Gastroesophageal sphincter (tissue), 4 donors: ENCODE results near the gene RAB3D. TPM values are rescaled to one million over a fixed set of nuclear protein-coding genes. Genes with fewer than 3 reads are reported as not detected.

ENCODE experiments used
- ATAC-seq: fragments of 150-250 bp; one replicate; pipeline ENCODE4 v1.9.1; 2016; ENCODE audit warnings: mild to moderate bottlenecking, moderate library complexity
- H3K27ac ChIP-seq, 4 donors: fragments of 200-600 bp; sonication (generic) in 3 of 4; 1 replicate in 3 of 4; 2 replicates in 1 of 4; pipeline ENCODE4 v1.5.1; 2016 to 2019
- H3K27me3 ChIP-seq: fragments of 200-600 bp; sonication (generic); one replicate; pipeline ENCODE4 v1.5.1; 2019
- H3K36me3 ChIP-seq, 2 donors: fragments of 200-600 bp; sonication (generic); one replicate each; pipeline ENCODE4 v1.5.1; 2019; ENCODE audit warnings: control low read depth in 1 of 2
- H3K4me1 ChIP-seq, 3 donors: fragments of 200-600 bp; sonication (generic); 1 replicate in 2 of 3; 2 replicates in 1 of 3; pipeline ENCODE4 v1.5.1; 2016 to 2019; ENCODE audit warnings: control low read depth in 2 of 3
- H3K4me3 ChIP-seq, 2 donors: fragments of 200-600 bp; sonication (generic); one replicate each; pipeline ENCODE4 v1.5.1; 2019; ENCODE audit warnings: mild to moderate bottlenecking in 1 of 2, moderate library complexity in 1 of 2
- H3K9me3 ChIP-seq, 3 donors: fragments of 200-600 bp; sonication (generic); one replicate each; pipeline ENCODE4 v1.5.1; 2017 to 2019; ENCODE audit warnings: control low read depth in 2 of 3
- EP300 ChIP-seq: sonication (generic); formaldehyde crosslinking; IDR thresholded peaks from one replicate; pipeline ENCODE4 v1.6.1; 2017; ENCODE audit warnings: antibody characterized with exemption, mild to moderate bottlenecking
- POLR2A ChIP-seq, 2 donors: fragments of 450-650 bp; IDR thresholded peaks; one replicate each; pipeline ENCODE4 v1.6.1; 2017; ENCODE audit warnings: antibody characterized with exemption in 2 of 2, mild to moderate bottlenecking in 2 of 2, moderate library complexity in 1 of 2
- POLR2AphosphoS5 ChIP-seq: sonication (generic); formaldehyde crosslinking; IDR thresholded peaks from one replicate; pipeline ENCODE4 v1.6.1; 2017; ENCODE audit warnings: antibody characterized with exemption
- WGBS, 2 donors: methylation state at CpG; one replicate each; pipeline ENCODE4 v1.1.5; 2018; ENCODE audit warnings: low coverage in 1 of 2; 5-methylcytosine and 5-hydroxymethylcytosine counted together
- total RNA-seq, 4 donors: library from RNA; depleted of rRNA; stranded (reverse); fragments of >200 nt; gene quantifications; one replicate each; pipeline ENCODE4 v1.1.0, GENCODE V29; 2016
- TF ChIP-seq, protein P1 (sequence below), 4 experiments: fragments of 200-600 bp in 2 of 4; fragments of 450-650 bp in 2 of 4; sonication (generic) in 1 of 4; IDR thresholded peaks; one replicate each; pipeline ENCODE4 v1.5.1; 2017 to 2019; ENCODE audit warnings: antibody characterized with exemption in 4 of 4, mild to moderate bottlenecking in 2 of 4, moderate library complexity in 2 of 4

RAB3D gene
- total RNA-seq, 4 donors from 2014 or later = 21.5 to 43.7 (median 28.0) TPM

- Histone ChIP-seq H3K4me1 (peaks cover 0 to 5% (median 0%) of the 10 kb centered on the region in 3 donors), H3K9me3 (no peaks in the 10 kb centered on the region), H3K36me3 (peaks cover 0 to 69% of the 10 kb centered on the region in 2 donors), H3K27ac (no peak overlapping the region), H3K4me3 (no peak overlapping the region), H3K27me3 (no peaks in the 10 kb centered on the region)
- TF ChIP-seq, protein P1, sequence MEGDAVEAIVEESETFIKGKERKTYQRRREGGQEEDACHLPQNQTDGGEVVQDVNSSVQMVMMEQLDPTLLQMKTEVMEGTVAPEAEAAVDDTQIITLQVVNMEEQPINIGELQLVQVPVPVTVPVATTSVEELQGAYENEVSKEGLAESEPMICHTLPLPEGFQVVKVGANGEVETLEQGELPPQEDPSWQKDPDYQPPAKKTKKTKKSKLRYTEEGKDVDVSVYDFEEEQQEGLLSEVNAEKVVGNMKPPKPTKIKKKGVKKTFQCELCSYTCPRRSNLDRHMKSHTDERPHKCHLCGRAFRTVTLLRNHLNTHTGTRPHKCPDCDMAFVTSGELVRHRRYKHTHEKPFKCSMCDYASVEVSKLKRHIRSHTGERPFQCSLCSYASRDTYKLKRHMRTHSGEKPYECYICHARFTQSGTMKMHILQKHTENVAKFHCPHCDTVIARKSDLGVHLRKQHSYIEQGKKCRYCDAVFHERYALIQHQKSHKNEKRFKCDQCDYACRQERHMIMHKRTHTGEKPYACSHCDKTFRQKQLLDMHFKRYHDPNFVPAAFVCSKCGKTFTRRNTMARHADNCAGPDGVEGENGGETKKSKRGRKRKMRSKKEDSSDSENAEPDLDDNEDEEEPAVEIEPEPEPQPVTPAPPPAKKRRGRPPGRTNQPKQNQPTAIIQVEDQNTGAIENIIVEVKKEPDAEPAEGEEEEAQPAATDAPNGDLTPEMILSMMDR (IDR thresholded peaks at IDR 0.05) = no peak
- TF ChIP-seq POLR2AphosphoS5 = no peak
- TF ChIP-seq EP300 = no peak
- no peak for TF ChIP-seq POLR2A (IDR thresholded peaks at IDR 0.05)
- ATAC-seq = no peak
- WGBS, 2 donors = no CpG with 5 or more reads among the region's 2 CpGs
Measured at GRCh38 chr19:11367528-11367927, 28.1 kb upstream of the RAB3D start.

DNA sequence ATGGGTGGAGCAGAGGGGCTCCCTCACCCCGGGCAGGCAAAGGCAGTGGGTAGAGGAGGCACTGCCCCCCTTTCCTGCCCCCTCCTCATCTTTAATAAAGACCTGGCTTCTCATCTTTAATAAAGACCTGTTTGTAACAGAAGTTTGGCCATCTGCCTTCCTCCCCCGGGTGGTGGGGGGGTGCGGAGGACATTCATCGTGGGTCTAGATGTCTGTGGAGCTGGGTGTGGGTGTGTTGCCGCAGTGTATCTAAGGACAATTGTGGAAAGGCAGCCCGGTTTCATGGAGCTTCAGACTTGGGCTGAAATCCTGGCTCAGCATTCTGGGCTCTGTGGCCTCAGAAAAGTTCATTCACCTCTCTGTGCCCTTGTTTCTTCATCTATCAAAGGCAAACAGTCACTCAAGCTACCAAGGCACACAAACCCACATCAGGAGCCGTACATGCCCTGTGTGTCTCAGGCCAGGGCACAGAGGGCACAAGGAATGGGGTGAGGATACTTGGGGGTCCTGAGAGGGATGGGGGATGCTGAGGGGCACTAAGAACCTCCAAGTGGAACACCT lies 26.2 kb upstream of the RAB3D start:
- no peak for ATAC-seq
- TF ChIP-seq POLR2AphosphoS5 = no peak
- no peak for TF ChIP-seq POLR2A (IDR thresholded peaks at IDR 0.05)
- no peak for TF ChIP-seq EP300
- TF ChIP-seq, protein P1 (IDR thresholded peaks at IDR 0.05) = no peak
- 71% methylated on average over 1 of the region's 7 CpGs; no CpG with 5 or more reads in 1 of the 2 donors for WGBS, 2 donors
- no peaks in the 10 kb centered on the region for H3K27me3 ChIP-seq
- peak overlapping the region in 1 of 4 donors; percentile 18 for H3K27ac ChIP-seq
- H3K4me1 ChIP-seq = peaks cover 0 to 5% (median 0%) of the 10 kb centered on the region in 3 donors
- no peaks in the 10 kb centered on the region for H3K9me3 ChIP-seq
- no peak overlapping the region for H3K4me3 ChIP-seq
- peaks cover 0 to 80% of the 10 kb centered on the region in 2 donors for H3K36me3 ChIP-seq

GRCh38 chr19:11364935-11365334 lies 25.5 kb upstream of the RAB3D start:
- Histone ChIP-seq H3K27me3 (no peaks in the 10 kb centered on the region), H3K4me3 (no peak overlapping the region), H3K9me3 (no peaks in the 10 kb centered on the region), H3K36me3 (peaks cover 0 to 87% of the 10 kb centered on the region in 2 donors), H3K27ac (peak overlapping the region in 1 of 4 donors; percentile 18), H3K4me1 (peaks cover 0 to 5% (median 0%) of the 10 kb centered on the region in 3 donors)
- 75% methylated on average over 2 of the region's 5 CpGs; no CpG with 5 or more reads in 1 of the 2 donors for WGBS, 2 donors
- no peak for ATAC-seq
- TF ChIP-seq POLR2A (IDR thresholded peaks at IDR 0.05) = no peak
- TF ChIP-seq EP300 = no peak
- TF ChIP-seq POLR2AphosphoS5 = no peak
- TF ChIP-seq, protein P1 (IDR thresholded peaks at IDR 0.05) = no peak

DNA sequence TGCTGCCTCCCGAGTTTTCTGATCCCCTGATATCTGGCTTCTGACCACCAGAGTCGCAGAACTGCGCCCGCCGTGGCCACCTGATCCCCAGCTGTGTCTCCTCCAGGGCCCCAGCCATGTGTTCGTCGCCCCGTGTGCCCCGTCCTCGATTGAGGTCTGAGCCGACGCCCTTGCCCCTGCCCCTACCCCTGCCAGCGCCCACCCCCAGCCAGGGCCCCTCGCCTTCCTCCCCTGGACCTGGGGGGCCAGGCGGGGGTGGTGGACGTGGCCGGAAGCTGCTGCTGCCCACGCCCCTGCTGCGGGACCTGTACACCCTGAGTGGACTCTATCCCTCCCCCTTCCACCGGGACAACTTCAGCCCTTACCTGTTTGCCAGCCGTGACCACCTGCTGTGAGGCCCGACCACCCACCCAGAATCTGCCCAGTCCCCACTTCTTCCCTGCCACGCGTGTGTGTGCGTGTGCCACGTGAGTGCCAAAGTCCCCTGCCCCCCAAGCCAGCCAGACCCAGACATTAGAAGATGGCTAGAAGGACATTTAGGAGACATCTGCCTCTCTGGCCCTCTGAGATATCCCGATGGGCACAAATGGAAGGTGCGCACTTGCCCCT lies 24.9 kb upstream of the RAB3D start:
- Histone ChIP-seq H3K4me3 (no peak overlapping the region), H3K4me1 (peaks cover 0 to 5% (median 0%) of the 10 kb centered on the region in 3 donors), H3K36me3 (peaks cover 0 to 88% of the 10 kb centered on the region in 2 donors), H3K27me3 (no peaks in the 10 kb centered on the region), H3K9me3 (no peaks in the 10 kb centered on the region), H3K27ac (no peak overlapping the region)
- no peak for ATAC-seq
- WGBS, 2 donors = 80 to 90% methylated on average over 5 to 9 of the region's 28 CpGs
- no peak for TF ChIP-seq POLR2AphosphoS5
- TF ChIP-seq, protein P1 (IDR thresholded peaks at IDR 0.05) = no peak
- no peak for TF ChIP-seq POLR2A (IDR thresholded peaks at IDR 0.05)
- no peak for TF ChIP-seq EP300

GRCh38 chr19:11363881-11364280 lies 24.4 kb upstream of the RAB3D start:
- Histone ChIP-seq H3K9me3 (no peaks in the 10 kb centered on the region), H3K27me3 (no peaks in the 10 kb centered on the region), H3K36me3 (peaks cover 0 to 88% of the 10 kb centered on the region in 2 donors), H3K4me3 (no peak overlapping the region), H3K4me1 (peaks cover 0 to 5% (median 0%) of the 10 kb centered on the region in 3 donors), H3K27ac (no peak overlapping the region)
- ATAC-seq = no peak
- WGBS, 2 donors = 62% methylated on average over 4 of the region's 10 CpGs; no CpG with 5 or more reads in 1 of the 2 donors
- TF ChIP-seq POLR2A (IDR thresholded peaks at IDR 0.05) (no peak), POLR2AphosphoS5 (no peak), EP300 (no peak)
- TF ChIP-seq, protein P1 (IDR thresholded peaks at IDR 0.05) = no peak
